ENCODE results near the gene XK.

DNA sequence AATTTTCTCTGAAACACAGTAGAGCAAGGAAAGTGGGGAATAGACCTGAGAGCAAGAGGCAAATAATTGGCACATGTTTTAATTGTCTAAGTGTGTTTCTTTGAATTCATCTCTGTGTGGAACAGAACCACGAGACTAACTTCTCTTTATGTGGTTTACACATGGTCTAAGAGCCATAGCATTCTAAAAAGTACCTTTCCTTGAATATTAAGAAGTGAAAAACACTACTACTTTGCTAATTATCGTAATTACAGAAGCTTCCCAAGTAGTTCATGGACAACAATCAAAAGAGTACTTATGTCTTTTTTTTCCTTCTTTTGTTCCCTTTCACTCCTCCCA lies 91.4 kb downstream of the XK start:
- TF ChIP-seq, protein P1, sequence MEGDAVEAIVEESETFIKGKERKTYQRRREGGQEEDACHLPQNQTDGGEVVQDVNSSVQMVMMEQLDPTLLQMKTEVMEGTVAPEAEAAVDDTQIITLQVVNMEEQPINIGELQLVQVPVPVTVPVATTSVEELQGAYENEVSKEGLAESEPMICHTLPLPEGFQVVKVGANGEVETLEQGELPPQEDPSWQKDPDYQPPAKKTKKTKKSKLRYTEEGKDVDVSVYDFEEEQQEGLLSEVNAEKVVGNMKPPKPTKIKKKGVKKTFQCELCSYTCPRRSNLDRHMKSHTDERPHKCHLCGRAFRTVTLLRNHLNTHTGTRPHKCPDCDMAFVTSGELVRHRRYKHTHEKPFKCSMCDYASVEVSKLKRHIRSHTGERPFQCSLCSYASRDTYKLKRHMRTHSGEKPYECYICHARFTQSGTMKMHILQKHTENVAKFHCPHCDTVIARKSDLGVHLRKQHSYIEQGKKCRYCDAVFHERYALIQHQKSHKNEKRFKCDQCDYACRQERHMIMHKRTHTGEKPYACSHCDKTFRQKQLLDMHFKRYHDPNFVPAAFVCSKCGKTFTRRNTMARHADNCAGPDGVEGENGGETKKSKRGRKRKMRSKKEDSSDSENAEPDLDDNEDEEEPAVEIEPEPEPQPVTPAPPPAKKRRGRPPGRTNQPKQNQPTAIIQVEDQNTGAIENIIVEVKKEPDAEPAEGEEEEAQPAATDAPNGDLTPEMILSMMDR (conservative IDR thresholded peaks at IDR 0.05), result no peak
- no peak for TF ChIP-seq EZH2 (IDR thresholded peaks at IDR 0.05; ENCODE audit: low read depth)

All from PC-9 (cell line).